Body of pancreas (tissue), 4 donors: ENCODE data around the gene DGKI.

Source experiments
- CTCF ChIP-seq, 7 experiments: fragments of 450-650 bp in 4 of 7; fragments of 200-600 bp in 3 of 7; sonication (generic) in 3 of 7; IDR thresholded peaks; one replicate each; pipeline ENCODE4 v1.5.1; 2016 to 2019; ENCODE audit warnings: antibody characterized with exemption in 7 of 7
- POLR2A ChIP-seq, 3 donors: fragments of 450-650 bp; IDR thresholded peaks; one replicate each; pipeline ENCODE4 v1.6.1; 2016; ENCODE audit warnings: antibody characterized with exemption in 3 of 3, mild to moderate bottlenecking in 2 of 3

GRCh38 chr7:137850571-137850970 is 3.8 kb upstream of the DGKI start:
- TF ChIP-seq CTCF (IDR thresholded peaks at IDR 0.05) = no peak
- no peak for TF ChIP-seq POLR2A (IDR thresholded peaks at IDR 0.05)
